WTC11 (cell line): ENCODE data around the gene ALOX12. TPM values are rescaled to one million over a fixed set of nuclear protein-coding genes. Genes with fewer than 3 reads are reported as not detected.
A peak's percentile ranks its signal among the peaks of the same experiment; 100 is the strongest.

ENCODE experiments used
- ATAC-seq: fragments of 200-7000 bp; cut with Tn5 transposase; 2 replicates; pipeline ENCODE4 v1.10.0; 2021; ENCODE audit warnings: mild to moderate bottlenecking, moderate library complexity
- CTCF ChIA-PET: fragments of 300-600 bp; sonication (Branson Sonifier 250); formaldehyde crosslinking; loops from one replicate; lab custom pipeline; 2021; ENCODE audit warnings: antibody characterized with exemption; lab: Charles Lee
- POLR2A ChIA-PET: fragments of 350-600 bp; sonication (Branson Sonifier 250); formaldehyde crosslinking; loops from one replicate; lab custom pipeline; 2021; ENCODE audit warnings: antibody characterized with exemption; lab: Charles Lee
- DNase-seq: peaks from one replicate; pipeline ENCODE4 v3.0.0; 2021; ENCODE audit warnings: low spot score
- H3K27ac Mint-ChIP-seq: 2 replicates; pipeline ENCODE4 v1.8.0; 2021; ENCODE audit warnings: mixed read lengths
- H3K27me3 Mint-ChIP-seq: 2 replicates; pipeline ENCODE4 v1.8.0; 2021; ENCODE audit warnings: low read depth, mild to moderate bottlenecking, moderate library complexity, mixed read lengths
- H3K36me3 Mint-ChIP-seq: 2 replicates; pipeline ENCODE4 v1.8.0; 2021; ENCODE audit warnings: mixed read lengths
- H3K4me1 Mint-ChIP-seq: 2 replicates; pipeline ENCODE4 v1.8.0; 2022; ENCODE audit warnings: mixed read lengths
- H3K4me3 Mint-ChIP-seq: 2 replicates; pipeline ENCODE4 v1.8.0; 2021; ENCODE audit warnings: mild to moderate bottlenecking, moderate library complexity, mixed read lengths
- H3K9me3 Mint-ChIP-seq: 2 replicates; pipeline ENCODE4 v1.8.0; 2021; ENCODE audit warnings: mixed read lengths
- ATF1 ChIP-seq: sonication (generic); formaldehyde crosslinking; IDR thresholded peaks from 2 replicates; pipeline ENCODE4 v1.8.1; 2023; ENCODE audit warnings: mild to moderate bottlenecking, moderate library complexity, missing genetic modification reagents
- GRHL2 ChIP-seq: fragments of 250-450 bp; sonication (Bioruptor Pico); IDR thresholded peaks from 2 replicates; pipeline ENCODE4 v1.8.0; 2022; ENCODE audit warnings: mild to moderate bottlenecking, moderate library complexity; ENCODE audit not compliant: insufficient replicate concordance, severe bottlenecking
- HMGXB4 ChIP-seq: sonication (generic); formaldehyde crosslinking; IDR thresholded peaks from 2 replicates; pipeline ENCODE4 v1.8.1; 2023; ENCODE audit warnings: mild to moderate bottlenecking, moderate library complexity, missing genetic modification reagents
- RELA ChIP-seq: sonication (generic); formaldehyde crosslinking; IDR thresholded peaks from 2 replicates; pipeline ENCODE4 v1.8.1; 2022; ENCODE audit warnings: missing genetic modification reagents, mild to moderate bottlenecking, borderline replicate concordance
- TCF7 ChIP-seq: sonication (generic); formaldehyde crosslinking; IDR thresholded peaks from 2 replicates; pipeline ENCODE4 v1.8.0; 2022; ENCODE audit warnings: mild to moderate bottlenecking, low read depth, missing genetic modification reagents, moderate library complexity
- TEAD4 ChIP-seq: sonication (generic); formaldehyde crosslinking; IDR thresholded peaks from 2 replicates; pipeline ENCODE4 v1.8.0; 2022; ENCODE audit warnings: mild to moderate bottlenecking, missing genetic modification reagents
- ZMAT4 ChIP-seq: fragments of 250-450 bp; sonication (Bioruptor Pico); IDR thresholded peaks from 2 replicates; pipeline ENCODE4 v1.9.0; 2021; ENCODE audit warnings: mild to moderate bottlenecking
- ZNF219 ChIP-seq: sonication (generic); formaldehyde crosslinking; IDR thresholded peaks from 2 replicates; pipeline ENCODE4 v1.8.0; 2023; ENCODE audit warnings: missing genetic modification reagents, mild to moderate bottlenecking, borderline replicate concordance
- ZNF263 ChIP-seq: sonication (generic); formaldehyde crosslinking; IDR thresholded peaks from 2 replicates; pipeline ENCODE4 v1.8.1; 2022; ENCODE audit warnings: low read depth, mild to moderate bottlenecking, moderate library complexity, missing genetic modification reagents
- ZNF416 ChIP-seq: fragments of 250-450 bp; sonication (Bioruptor Pico); IDR thresholded peaks from 2 replicates; pipeline ENCODE4 v1.9.0; 2021; ENCODE audit warnings: mild to moderate bottlenecking, inconsistent platforms
- total RNA-seq: library from RNA; stranded (reverse); gene quantifications from 3 replicates; pipeline ENCODE4 v1.2.3, GENCODE V29; 2021
- TF ChIP-seq, protein P1 (sequence below): sonication (generic); formaldehyde crosslinking; conservative IDR thresholded peaks from 2 replicates; pipeline ENCODE4 v1.8.1; 2023; ENCODE audit warnings: mild to moderate bottlenecking, low read depth, missing genetic modification reagents, moderate library complexity
- TF ChIP-seq, protein P2 (sequence below): fragments of 250-450 bp; sonication (Bioruptor Pico); IDR thresholded peaks from 2 replicates; pipeline ENCODE4 v1.9.0; 2021; ENCODE audit warnings: moderate library complexity, mild to moderate bottlenecking, inconsistent platforms, borderline replicate concordance
- TF ChIP-seq, protein P3 (sequence below): fragments of 200-600 bp; IDR thresholded peaks from 2 replicates; pipeline ENCODE4 v1.8.0; 2022; ENCODE audit warnings: antibody characterized with exemption

Gene ALOX12
- total RNA-seq, 1 experiment from 2014 or later: 1.9 TPM

DNA sequence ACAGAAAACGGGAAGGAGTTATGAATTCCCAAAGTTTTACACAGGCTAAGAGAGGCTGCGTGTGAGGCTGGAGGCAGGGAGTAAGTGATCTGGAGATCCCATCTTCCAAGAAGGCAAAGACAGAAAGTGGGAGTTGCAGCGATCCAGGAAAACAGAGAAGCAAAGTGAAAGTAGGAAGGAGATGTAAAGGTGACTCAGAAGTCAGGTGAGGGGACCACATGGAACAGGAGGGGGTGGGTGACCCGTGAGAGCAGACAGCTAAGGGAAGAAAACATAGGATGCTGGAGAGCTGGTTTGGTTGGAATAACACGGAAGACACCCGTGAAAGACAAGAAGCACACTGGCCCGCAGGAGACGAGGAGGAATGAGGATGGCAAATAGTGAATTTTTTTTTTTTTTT is 1.3 kb downstream of the ALOX12 start:
- POLR2A ChIA-PET: no interaction called here

GRCh38 chr17:6998855-6999508 is 3.1 kb downstream of the ALOX12 start:
- ChIA-PET CTCF (interaction anchor here (0.6 kb wide), 1 partner anchor 179 kb away, joined by 6 read pairs; no protein-coding TSS in a partner anchor), POLR2A (interaction anchor here (0.5 kb wide), 1 partner anchor 515 kb away, joined by 3 read pairs; no protein-coding TSS in a partner anchor)
- no peak overlapping the region for H3K27ac Mint-ChIP-seq
- no peak overlapping the region for H3K4me3 Mint-ChIP-seq
- H3K9me3 Mint-ChIP-seq: no peaks in the 10 kb centered on the region
- H3K4me1 Mint-ChIP-seq: peaks cover 8% of the 10 kb centered on the region
- peaks cover 18% of the 10 kb centered on the region for H3K36me3 Mint-ChIP-seq
- TF ChIP-seq ATF1 (CRISPR knock-in tag) (no peak), ZNF219 (CRISPR knock-in tag) (no peak), HMGXB4 (no peak), RELA (CRISPR knock-in tag) (no peak), TEAD4 (CRISPR knock-in tag) (no peak), GRHL2 (no peak)
- peaks cover 30% of the 10 kb centered on the region for H3K27me3 Mint-ChIP-seq
- DNase-seq: no peak
- no peak for ATAC-seq

More for the DNA sequence above, 1.3 kb downstream of the ALOX12 start:
- Mint-ChIP-seq H3K9me3 (no peaks in the 10 kb centered on the region), H3K4me3 (no peak overlapping the region), H3K36me3 (peaks cover 17% of the 10 kb centered on the region), H3K4me1 (peaks cover 8% of the 10 kb centered on the region), H3K27me3 (peaks cover 45% of the 10 kb centered on the region), H3K27ac (no peak overlapping the region)
- ATAC-seq (no peak), DNase-seq (no peak)
- TF ChIP-seq, protein P1, sequence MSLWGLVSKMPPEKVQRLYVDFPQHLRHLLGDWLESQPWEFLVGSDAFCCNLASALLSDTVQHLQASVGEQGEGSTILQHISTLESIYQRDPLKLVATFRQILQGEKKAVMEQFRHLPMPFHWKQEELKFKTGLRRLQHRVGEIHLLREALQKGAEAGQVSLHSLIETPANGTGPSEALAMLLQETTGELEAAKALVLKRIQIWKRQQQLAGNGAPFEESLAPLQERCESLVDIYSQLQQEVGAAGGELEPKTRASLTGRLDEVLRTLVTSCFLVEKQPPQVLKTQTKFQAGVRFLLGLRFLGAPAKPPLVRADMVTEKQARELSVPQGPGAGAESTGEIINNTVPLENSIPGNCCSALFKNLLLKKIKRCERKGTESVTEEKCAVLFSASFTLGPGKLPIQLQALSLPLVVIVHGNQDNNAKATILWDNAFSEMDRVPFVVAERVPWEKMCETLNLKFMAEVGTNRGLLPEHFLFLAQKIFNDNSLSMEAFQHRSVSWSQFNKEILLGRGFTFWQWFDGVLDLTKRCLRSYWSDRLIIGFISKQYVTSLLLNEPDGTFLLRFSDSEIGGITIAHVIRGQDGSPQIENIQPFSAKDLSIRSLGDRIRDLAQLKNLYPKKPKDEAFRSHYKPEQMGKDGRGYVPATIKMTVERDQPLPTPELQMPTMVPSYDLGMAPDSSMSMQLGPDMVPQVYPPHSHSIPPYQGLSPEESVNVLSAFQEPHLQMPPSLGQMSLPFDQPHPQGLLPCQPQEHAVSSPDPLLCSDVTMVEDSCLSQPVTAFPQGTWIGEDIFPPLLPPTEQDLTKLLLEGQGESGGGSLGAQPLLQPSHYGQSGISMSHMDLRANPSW (CRISPR knock-in tag): no peak
- TF ChIP-seq ZMAT4 (CRISPR knock-in tag): no peak
- CTCF ChIA-PET: interaction anchor here (2.9 kb wide), 1 partner anchor 82 kb away, joined by 24 read pairs; no protein-coding TSS in a partner anchor

GRCh38 chr17:7001318-7001961 is 5.6 kb downstream of the ALOX12 start:
- ATAC-seq (peak; percentile 38; the same call in 1 of the 2 replicates), DNase-seq (peak; percentile 84)
- Mint-ChIP-seq H3K36me3 (peaks cover 18% of the 10 kb centered on the region), H3K4me1 (0 out of 2 replicates have a peak, but pooled peaks cover 4% of the 10 kb centered on the region), H3K9me3 (no peaks in the 10 kb centered on the region), H3K27ac (no peak overlapping the region), H3K4me3 (no peak overlapping the region), H3K27me3 (peaks cover 9% of the 10 kb centered on the region)
- TF ChIP-seq ZNF416 (CRISPR knock-in tag): no peak
- TF ChIP-seq, protein P2, sequence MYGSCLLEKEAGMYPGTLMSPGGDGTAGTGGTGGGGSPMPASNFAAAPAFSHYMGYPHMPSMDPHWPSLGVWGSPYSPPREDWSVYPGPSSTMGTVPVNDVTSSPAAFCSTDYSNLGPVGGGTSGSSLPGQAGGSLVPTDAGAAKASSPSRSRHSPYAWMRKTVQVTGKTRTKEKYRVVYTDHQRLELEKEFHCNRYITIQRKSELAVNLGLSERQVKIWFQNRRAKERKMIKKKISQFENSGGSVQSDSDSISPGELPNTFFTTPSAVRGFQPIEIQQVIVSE: no peak
- TF ChIP-seq, protein P3, sequence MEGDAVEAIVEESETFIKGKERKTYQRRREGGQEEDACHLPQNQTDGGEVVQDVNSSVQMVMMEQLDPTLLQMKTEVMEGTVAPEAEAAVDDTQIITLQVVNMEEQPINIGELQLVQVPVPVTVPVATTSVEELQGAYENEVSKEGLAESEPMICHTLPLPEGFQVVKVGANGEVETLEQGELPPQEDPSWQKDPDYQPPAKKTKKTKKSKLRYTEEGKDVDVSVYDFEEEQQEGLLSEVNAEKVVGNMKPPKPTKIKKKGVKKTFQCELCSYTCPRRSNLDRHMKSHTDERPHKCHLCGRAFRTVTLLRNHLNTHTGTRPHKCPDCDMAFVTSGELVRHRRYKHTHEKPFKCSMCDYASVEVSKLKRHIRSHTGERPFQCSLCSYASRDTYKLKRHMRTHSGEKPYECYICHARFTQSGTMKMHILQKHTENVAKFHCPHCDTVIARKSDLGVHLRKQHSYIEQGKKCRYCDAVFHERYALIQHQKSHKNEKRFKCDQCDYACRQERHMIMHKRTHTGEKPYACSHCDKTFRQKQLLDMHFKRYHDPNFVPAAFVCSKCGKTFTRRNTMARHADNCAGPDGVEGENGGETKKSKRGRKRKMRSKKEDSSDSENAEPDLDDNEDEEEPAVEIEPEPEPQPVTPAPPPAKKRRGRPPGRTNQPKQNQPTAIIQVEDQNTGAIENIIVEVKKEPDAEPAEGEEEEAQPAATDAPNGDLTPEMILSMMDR: peak; percentile 76
- no peak for TF ChIP-seq TCF7 (CRISPR knock-in tag)
- TF ChIP-seq ZNF263 (CRISPR knock-in tag): no peak
- POLR2A ChIA-PET: no interaction called here
- CTCF ChIA-PET: interaction anchor here (1.7 kb wide), 1 partner anchor 87 kb away, joined by 4 read pairs; no protein-coding TSS in a partner anchor
